Skeletal muscle satellite cell (primary cell): ENCODE data around the gene NOL3.

ENCODE experiments used
- H3K27me3 ChIP-seq: 2 replicates; pipeline ENCODE4 v1.7.0; 2013; ENCODE audit warnings: low read length; ENCODE audit not compliant: control insufficient read depth, insufficient read depth
- H3K36me3 ChIP-seq: 2 replicates; pipeline ENCODE4 v1.7.0; 2013; ENCODE audit warnings: mild to moderate bottlenecking, control low read depth, low read length; ENCODE audit not compliant: insufficient read depth
- H3K4me1 ChIP-seq: 2 replicates; pipeline ENCODE4 v1.7.0; 2013; ENCODE audit warnings: low read length; ENCODE audit not compliant: control insufficient read depth, insufficient read depth
- H3K4me2 ChIP-seq: 2 replicates; pipeline ENCODE4 v1.7.0; 2013; ENCODE audit warnings: mild to moderate bottlenecking, low read length
- H3K4me3 ChIP-seq: 2 replicates; pipeline ENCODE4 v1.7.0; 2013; ENCODE audit warnings: low read length
- H3K9ac ChIP-seq: 2 replicates; pipeline ENCODE4 v1.7.0; 2013; ENCODE audit warnings: mild to moderate bottlenecking, low read depth, low read length, moderate library complexity
- H3K9me3 ChIP-seq: replicated peaks from 2 replicates; pipeline ENCODE4 v1.7.0; 2013; ENCODE audit warnings: mild to moderate bottlenecking, control low read depth, low read length

The NOL3 gene

GRCh38 chr16:67176662-67177061 is 6.3 kb downstream of the NOL3 start:
- Histone ChIP-seq H3K4me3 (no peak overlapping the region), H3K9ac (no peak overlapping the region), H3K27me3 (no peaks in the 10 kb centered on the region), H3K9me3 (no peaks in the 10 kb centered on the region), H3K36me3 (peaks cover 10% of the 10 kb centered on the region), H3K4me2 (no peak overlapping the region), H3K4me1 (peaks cover 39% of the 10 kb centered on the region)

GRCh38 chr16:67177743-67178699 is 7.7 kb downstream of the NOL3 start:
- Histone ChIP-seq H3K9ac (no peak overlapping the region), H3K4me3 (peak overlapping the region; percentile 57), H3K9me3 (no peaks in the 10 kb centered on the region), H3K36me3 (peaks cover 10% of the 10 kb centered on the region), H3K4me1 (peaks cover 47% of the 10 kb centered on the region), H3K4me2 (peak overlapping the region; percentile 78), H3K27me3 (no peaks in the 10 kb centered on the region)

GRCh38 chr16:67179421-67180080 is 9.2 kb downstream of the NOL3 start:
- no peaks in the 10 kb centered on the region for H3K27me3 ChIP-seq
- H3K4me1 ChIP-seq: peaks cover 41% of the 10 kb centered on the region

GRCh38 chr16:67180166-67180565 is 9.8 kb downstream of the NOL3 start:
- H3K27me3 ChIP-seq: no peaks in the 10 kb centered on the region
- no peaks in the 10 kb centered on the region for H3K9me3 ChIP-seq
- H3K4me2 ChIP-seq: no peak overlapping the region
- H3K36me3 ChIP-seq: peaks cover 10% of the 10 kb centered on the region
- H3K9ac ChIP-seq: no peak overlapping the region
- H3K4me3 ChIP-seq: no peak overlapping the region
- H3K4me1 ChIP-seq: peaks cover 41% of the 10 kb centered on the region

More at GRCh38 chr16:67179421-67180080, 9.2 kb downstream of the NOL3 start:
- Histone ChIP-seq H3K4me3 (no peak overlapping the region), H3K36me3 (peaks cover 10% of the 10 kb centered on the region), H3K9ac (no peak overlapping the region), H3K4me2 (no peak overlapping the region), H3K9me3 (no peaks in the 10 kb centered on the region)

GRCh38 chr16:67181346-67181745 is 11.0 kb downstream of the NOL3 start:
- Histone ChIP-seq H3K9me3 (no peaks in the 10 kb centered on the region), H3K4me1 (peaks cover 49% of the 10 kb centered on the region), H3K36me3 (peaks cover 10% of the 10 kb centered on the region), H3K4me2 (peak overlapping the region; percentile 61), H3K27me3 (no peaks in the 10 kb centered on the region), H3K4me3 (peak overlapping the region; percentile 41), H3K9ac (no peak overlapping the region)

- no peaks in the 10 kb centered on the region for H3K27me3 ChIP-seq
- peaks cover 10% of the 10 kb centered on the region for H3K36me3 ChIP-seq
- H3K9ac ChIP-seq: no peak overlapping the region
- H3K4me1 ChIP-seq: peaks cover 58% of the 10 kb centered on the region
- no peaks in the 10 kb centered on the region for H3K9me3 ChIP-seq
- peak overlapping the region; percentile 83 for H3K4me2 ChIP-seq
- H3K4me3 ChIP-seq: peak overlapping the region; percentile 86
These were observed 11.9 kb downstream of the NOL3 start for GRCh38 chr16:67182288-67182687.

- Histone ChIP-seq H3K36me3 (peaks cover 10% of the 10 kb centered on the region), H3K9ac (peak overlapping the region; percentile 90), H3K4me3 (peak overlapping the region; percentile 86), H3K4me2 (peak overlapping the region; percentile 83), H3K4me1 (peaks cover 62% of the 10 kb centered on the region), H3K27me3 (no peaks in the 10 kb centered on the region), H3K9me3 (no peaks in the 10 kb centered on the region)
These were observed 12.9 kb downstream of the NOL3 start for GRCh38 chr16:67183284-67183626.

GRCh38 chr16:67183627-67184452 is 13.5 kb downstream of the NOL3 start, which contains the start of gene MATCAP1:
Gene MATCAP1, minus strand, starts transcription at chr16:67183963. Its CDS starts 3,353 bp downstream, at chr16:67180610.
- H3K4me2 ChIP-seq: peak within 1 kb of the TSS; percentile 83
- H3K9me3 ChIP-seq: no peaks in the 10 kb centered on the region
- H3K36me3 ChIP-seq: peaks cover 10% of the 10 kb centered on the region
- H3K27me3 ChIP-seq: no peaks in the 10 kb centered on the region
- peak within 1 kb of the TSS; percentile 86 for H3K4me3 ChIP-seq
- peaks cover 59% of the 10 kb centered on the region for H3K4me1 ChIP-seq
- peak within 1 kb of the TSS; percentile 90 for H3K9ac ChIP-seq

- peak overlapping the region; percentile 86 for H3K4me3 ChIP-seq
- H3K9ac ChIP-seq: no peak overlapping the region
- no peaks in the 10 kb centered on the region for H3K27me3 ChIP-seq
- peaks cover 59% of the 10 kb centered on the region for H3K4me1 ChIP-seq
- H3K4me2 ChIP-seq: peak overlapping the region; percentile 83
- no peaks in the 10 kb centered on the region for H3K9me3 ChIP-seq
- peaks cover 8% of the 10 kb centered on the region for H3K36me3 ChIP-seq
These were observed 14.2 kb downstream of the NOL3 start for GRCh38 chr16:67184453-67184994.

- peak overlapping the region; percentile 23 for H3K4me3 ChIP-seq
- no peak overlapping the region for H3K9ac ChIP-seq
- peak overlapping the region; percentile 83 for H3K4me2 ChIP-seq
- peaks cover 3% of the 10 kb centered on the region for H3K36me3 ChIP-seq
- H3K9me3 ChIP-seq: no peaks in the 10 kb centered on the region
- H3K4me1 ChIP-seq: peaks cover 59% of the 10 kb centered on the region
- H3K27me3 ChIP-seq: no peaks in the 10 kb centered on the region
These were observed 14.8 kb downstream of the NOL3 start for GRCh38 chr16:67184995-67185650.
